Measurements from ENCODE around the gene SLC7A8.

DNA sequence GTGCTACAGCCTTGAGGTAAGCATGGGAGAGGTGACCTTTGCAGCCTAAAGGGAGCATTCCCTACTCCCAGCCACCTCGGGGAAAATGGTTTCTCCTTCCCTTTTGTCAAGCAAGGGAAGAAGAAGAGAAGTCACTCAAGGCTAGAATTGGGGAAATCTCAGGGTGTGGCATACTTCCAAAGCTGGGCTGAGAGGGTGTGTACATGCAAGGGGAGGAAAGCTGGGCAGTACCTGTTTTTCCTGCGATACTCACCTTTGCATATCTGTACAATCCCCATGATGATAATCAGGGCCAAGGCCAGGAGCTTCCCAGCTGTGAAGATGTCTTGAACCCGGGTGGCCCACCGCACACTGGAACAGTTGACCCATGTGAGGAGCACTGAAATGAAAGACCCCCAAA is 40.6 kb downstream of the SLC7A8 start:
- TF ChIP-seq, protein P1, sequence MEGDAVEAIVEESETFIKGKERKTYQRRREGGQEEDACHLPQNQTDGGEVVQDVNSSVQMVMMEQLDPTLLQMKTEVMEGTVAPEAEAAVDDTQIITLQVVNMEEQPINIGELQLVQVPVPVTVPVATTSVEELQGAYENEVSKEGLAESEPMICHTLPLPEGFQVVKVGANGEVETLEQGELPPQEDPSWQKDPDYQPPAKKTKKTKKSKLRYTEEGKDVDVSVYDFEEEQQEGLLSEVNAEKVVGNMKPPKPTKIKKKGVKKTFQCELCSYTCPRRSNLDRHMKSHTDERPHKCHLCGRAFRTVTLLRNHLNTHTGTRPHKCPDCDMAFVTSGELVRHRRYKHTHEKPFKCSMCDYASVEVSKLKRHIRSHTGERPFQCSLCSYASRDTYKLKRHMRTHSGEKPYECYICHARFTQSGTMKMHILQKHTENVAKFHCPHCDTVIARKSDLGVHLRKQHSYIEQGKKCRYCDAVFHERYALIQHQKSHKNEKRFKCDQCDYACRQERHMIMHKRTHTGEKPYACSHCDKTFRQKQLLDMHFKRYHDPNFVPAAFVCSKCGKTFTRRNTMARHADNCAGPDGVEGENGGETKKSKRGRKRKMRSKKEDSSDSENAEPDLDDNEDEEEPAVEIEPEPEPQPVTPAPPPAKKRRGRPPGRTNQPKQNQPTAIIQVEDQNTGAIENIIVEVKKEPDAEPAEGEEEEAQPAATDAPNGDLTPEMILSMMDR (optimal IDR thresholded peaks at IDR 0.05 in 1 of 3, IDR thresholded peaks at IDR 0.05 in 1 of 3, conservative IDR thresholded peaks at IDR 0.05 in 1 of 3; ENCODE audit: extremely low read depth in 1 of 3, insufficient read depth in 2 of 3, low read length in 3 of 3) = no peak
- TF ChIP-seq EZH2 (IDR thresholded peaks at IDR 0.05; ENCODE audit: low read length) = no peak

Measured in keratinocyte (primary cell).